ENCODE data around the gene MUC12. TPM values are rescaled to one million over a fixed set of nuclear protein-coding genes. Genes with fewer than 3 reads are reported as not detected.
A peak's percentile ranks its signal among the peaks of the same experiment; 100 is the strongest.
"Not testable (repeated sequence)": the region's sequence is repeated elsewhere in the genome, so short reads cannot be mapped to it uniquely, and the experiment has no call there.

MUC12 gene
- total and polyA plus RNA-seq, 8 donors = 0.03 to 0.80 (median 0.43) TPM; not detected in 2

- Histone ChIP-seq H3K27ac (no peak overlapping the region), H3K36me3 (no peaks in the 10 kb centered on the region), H3K4me1 (no peaks in the 10 kb centered on the region), H3K27me3 (no peaks in the 10 kb centered on the region), H3K4me3 (no peak overlapping the region), H3K9me3 (no peaks in the 10 kb centered on the region)
- no peak for ATAC-seq
- DNase-seq = no peak
- 46 to 65% methylated on average over 4 of the region's 4 CpGs for WGBS, 2 donors
- intact Hi-C loops (cut with DNase I) = no loop called here
- no peak for FAIRE-seq
- TF ChIP-seq, protein P1, sequence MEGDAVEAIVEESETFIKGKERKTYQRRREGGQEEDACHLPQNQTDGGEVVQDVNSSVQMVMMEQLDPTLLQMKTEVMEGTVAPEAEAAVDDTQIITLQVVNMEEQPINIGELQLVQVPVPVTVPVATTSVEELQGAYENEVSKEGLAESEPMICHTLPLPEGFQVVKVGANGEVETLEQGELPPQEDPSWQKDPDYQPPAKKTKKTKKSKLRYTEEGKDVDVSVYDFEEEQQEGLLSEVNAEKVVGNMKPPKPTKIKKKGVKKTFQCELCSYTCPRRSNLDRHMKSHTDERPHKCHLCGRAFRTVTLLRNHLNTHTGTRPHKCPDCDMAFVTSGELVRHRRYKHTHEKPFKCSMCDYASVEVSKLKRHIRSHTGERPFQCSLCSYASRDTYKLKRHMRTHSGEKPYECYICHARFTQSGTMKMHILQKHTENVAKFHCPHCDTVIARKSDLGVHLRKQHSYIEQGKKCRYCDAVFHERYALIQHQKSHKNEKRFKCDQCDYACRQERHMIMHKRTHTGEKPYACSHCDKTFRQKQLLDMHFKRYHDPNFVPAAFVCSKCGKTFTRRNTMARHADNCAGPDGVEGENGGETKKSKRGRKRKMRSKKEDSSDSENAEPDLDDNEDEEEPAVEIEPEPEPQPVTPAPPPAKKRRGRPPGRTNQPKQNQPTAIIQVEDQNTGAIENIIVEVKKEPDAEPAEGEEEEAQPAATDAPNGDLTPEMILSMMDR (IDR thresholded peaks at IDR 0.05) = no peak
Measured at GRCh38 chr7:101035941-101036340, 66.6 kb downstream of the MUC12 start.

- FAIRE-seq; H3K27ac ChIP-seq; ATAC-seq; H3K9me3 ChIP-seq; H3K4me3 ChIP-seq; H3K27me3 ChIP-seq; intact Hi-C loops (cut with DNase I); DNase-seq; H3K36me3 ChIP-seq; H3K4me1 ChIP-seq: not testable (repeated sequence)
- 69 to 73% methylated on average over 6 of the region's 6 CpGs for WGBS, 2 donors
Measured at GRCh38 chr7:101041283-101041682, 71.9 kb downstream of the MUC12 start.

DNA sequence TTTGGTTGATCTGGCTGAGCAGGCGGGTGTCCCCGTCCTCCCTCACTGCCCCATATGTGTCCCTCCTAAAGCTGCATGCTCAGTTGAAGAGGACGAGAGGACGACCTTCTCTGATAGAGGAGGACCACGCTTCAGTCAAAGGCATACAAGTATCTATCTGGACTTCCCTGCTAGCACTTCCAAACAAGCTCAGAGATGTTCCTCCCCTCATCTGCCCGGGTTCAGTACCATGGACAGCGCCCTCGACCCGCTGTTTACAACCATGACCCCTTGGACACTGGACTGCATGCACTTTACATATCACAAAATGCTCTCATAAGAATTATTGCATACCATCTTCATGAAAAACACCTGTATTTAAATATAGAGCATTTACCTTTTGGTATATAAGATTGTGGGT lies 89.0 kb downstream of the MUC12 start:
- no peak overlapping the region for H3K27ac ChIP-seq
- H3K4me1 ChIP-seq = no peaks in the 10 kb centered on the region
- H3K4me3 ChIP-seq = no peak overlapping the region
- ATAC-seq (peak; percentile 61 to 85 (median 82)), FAIRE-seq (no peak), DNase-seq (peak; percentile 21 to 88 (median 59))
- peaks cover 0 to 4% (median 0%) of the 10 kb centered on the region in 4 donors for H3K27me3 ChIP-seq
- H3K36me3 ChIP-seq = no peaks in the 10 kb centered on the region
- TF ChIP-seq, protein P1 (IDR thresholded peaks at IDR 0.05) = no peak
- intact Hi-C loops (cut with DNase I) = no loop called here
- H3K9me3 ChIP-seq = no peaks in the 10 kb centered on the region
- WGBS, 2 donors = 21 to 22% methylated on average over 9 of the region's 9 CpGs

DNA sequence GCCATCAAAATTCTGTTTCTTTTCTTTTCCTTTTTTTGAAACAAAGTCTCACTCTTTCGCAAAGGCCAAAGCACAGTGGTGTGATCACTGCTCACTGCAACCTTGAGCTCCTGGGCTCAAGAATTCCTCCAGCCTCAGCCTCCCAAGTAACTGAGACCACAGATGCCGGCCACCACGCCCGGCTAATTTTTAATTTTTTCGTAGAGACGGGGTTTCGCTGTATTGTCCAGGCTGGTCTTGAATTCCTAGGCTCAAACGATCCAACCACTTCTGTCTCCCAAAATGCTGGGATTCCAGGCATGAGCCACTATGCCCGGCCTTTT lies 90.2 kb downstream of the MUC12 start:
- H3K4me1 ChIP-seq = no peaks in the 10 kb centered on the region
- 23 to 24% methylated on average over 9 of the region's 9 CpGs for WGBS, 2 donors
- ATAC-seq (peak in 1 of 4 donors; percentile 9), DNase-seq (no peak), FAIRE-seq (no peak)
- H3K27ac ChIP-seq = no peak overlapping the region
- peaks cover 0 to 4% (median 0%) of the 10 kb centered on the region in 4 donors for H3K27me3 ChIP-seq
- intact Hi-C loops (cut with DNase I) = no loop called here
- H3K36me3 ChIP-seq = no peaks in the 10 kb centered on the region
- TF ChIP-seq, protein P1 (IDR thresholded peaks at IDR 0.05) = no peak
- H3K4me3 ChIP-seq = no peak overlapping the region
- H3K9me3 ChIP-seq = no peaks in the 10 kb centered on the region

DNA sequence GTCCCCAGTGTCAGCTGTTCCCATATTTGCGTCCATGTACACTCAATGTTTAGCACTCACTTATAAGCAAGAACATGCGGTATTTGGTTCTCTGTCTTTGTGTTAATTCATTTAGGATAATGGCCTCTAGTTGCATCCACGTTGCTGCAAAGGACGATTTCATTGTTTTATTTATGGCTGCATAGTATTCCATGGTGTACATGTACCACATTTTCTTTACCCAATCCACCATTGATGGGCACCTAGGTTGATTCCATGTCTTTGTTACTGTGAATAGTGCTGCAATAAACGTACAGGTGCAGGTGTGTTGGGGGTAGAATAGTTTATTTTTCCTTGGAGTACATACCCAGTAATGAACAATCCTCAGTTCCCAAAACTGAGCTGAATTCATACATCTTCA lies 91.6 kb downstream of the MUC12 start:
- DNase-seq (no peak), FAIRE-seq (no peak), ATAC-seq (no peak)
- TF ChIP-seq, protein P1 (IDR thresholded peaks at IDR 0.05) = no peak
- H3K4me3 ChIP-seq = no peak overlapping the region
- WGBS, 2 donors = 49 to 62% methylated on average over 5 of the region's 5 CpGs
- H3K27me3 ChIP-seq = peaks cover 0 to 4% (median 0%) of the 10 kb centered on the region in 4 donors
- H3K27ac ChIP-seq = no peak overlapping the region
- intact Hi-C loops (cut with DNase I) = loop anchor here (2.0 to 10.0 kb wide), 3 partner anchors 164 to 169 kb away; partner anchors contain the start of gene ACHE (in 1 of the 3)
- no peaks in the 10 kb centered on the region for H3K9me3 ChIP-seq
- H3K4me1 ChIP-seq = no peaks in the 10 kb centered on the region
- no peaks in the 10 kb centered on the region for H3K36me3 ChIP-seq

DNA sequence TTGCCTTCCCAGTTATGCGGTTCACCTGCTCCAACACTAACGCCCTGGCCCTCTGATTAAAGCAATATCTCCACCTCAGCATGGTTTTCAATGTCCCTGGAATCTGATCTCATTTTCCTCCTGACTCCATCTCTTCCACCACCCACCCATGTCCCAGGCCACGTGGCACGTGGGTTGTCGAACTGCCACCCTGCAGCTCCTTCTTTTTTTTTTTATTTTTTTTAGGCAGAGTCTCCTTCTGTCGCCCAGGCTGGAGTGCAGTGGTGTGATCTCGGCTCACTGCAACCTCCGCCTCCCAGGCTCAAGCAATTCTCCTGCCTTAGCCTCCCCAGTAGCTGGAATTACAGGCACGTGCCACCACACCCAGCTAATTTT lies 94.8 kb downstream of the MUC12 start:
- not testable (repeated sequence) for ATAC-seq, H3K9me3 ChIP-seq, H3K4me1 ChIP-seq, H3K27me3 ChIP-seq, FAIRE-seq, H3K36me3 ChIP-seq, H3K4me3 ChIP-seq, DNase-seq, H3K27ac ChIP-seq
- intact Hi-C loops (cut with DNase I) = loop anchor here in 2 of 3 donors (5.0 to 10.0 kb wide), 2 partner anchors 169 to 172 kb away; partner anchors contain the start of gene ACHE (in 1 of the 2)
- WGBS, 2 donors = 52 to 60% methylated on average over 9 of the region's 9 CpGs

GRCh38 chr7:101065162-101065561 lies 95.8 kb downstream of the MUC12 start:
- ATAC-seq, FAIRE-seq, H3K36me3 ChIP-seq, H3K9me3 ChIP-seq, DNase-seq, H3K4me1 ChIP-seq, H3K27me3 ChIP-seq, H3K27ac ChIP-seq, H3K4me3 ChIP-seq: not testable (repeated sequence)
- intact Hi-C loops (cut with DNase I) = loop anchor here in 1 of 3 donors (10.0 kb wide), 1 partner anchor 170 kb away; the partner anchor contains the start of gene ACHE
- 50 to 60% methylated on average over 3 of the region's 3 CpGs for WGBS, 2 donors
